GM23338 (cell line): ENCODE results near the gene VSIR. TPM values are rescaled to one million over a fixed set of nuclear protein-coding genes. Genes with fewer than 3 reads are reported as not detected.

Experiments
- ATAC-seq: fragments of 200-7000 bp; cut with Tn5 transposase; 3 replicates; pipeline ENCODE4 v1.9.1; 2020
- DNase-seq: peaks from one replicate; pipeline ENCODE4 v3.0.0-alpha.2; 2015; ENCODE audit warnings: low spot score
- H2AFZ ChIP-seq: fragments of 200-600 bp; sonication (generic); 2 replicates; pipeline ENCODE4 v1.8.0; 2016; ENCODE audit warnings: antibody characterized with exemption, mild to moderate bottlenecking, moderate library complexity
- H3F3A ChIP-seq: fragments of 200-600 bp; sonication (generic); replicated peaks from 2 replicates; pipeline ENCODE4 v1.8.0; 2017; ENCODE audit warnings: antibody characterized with exemption, mixed run types, low read depth
- H3K27ac ChIP-seq: fragments of 200-600 bp; sonication (generic); 2 replicates; pipeline ENCODE4 v1.6.1; 2016; ENCODE audit warnings: low read depth
- H3K27me3 ChIP-seq: fragments of 200-600 bp; sonication (generic); 2 replicates; pipeline ENCODE4 v1.8.0; 2016; ENCODE audit warnings: mild to moderate bottlenecking, mixed run types, moderate library complexity; ENCODE audit not compliant: insufficient read depth
- H3K36me3 ChIP-seq: fragments of 200-600 bp; sonication (generic); 2 replicates; pipeline ENCODE4 v1.8.0; 2016; ENCODE audit warnings: mild to moderate bottlenecking; ENCODE audit not compliant: insufficient read depth
- H3K4me1 ChIP-seq: fragments of 200-600 bp; sonication (generic); 2 replicates; pipeline ENCODE4 v1.8.0; 2016; ENCODE audit warnings: mild to moderate bottlenecking, moderate library complexity; ENCODE audit not compliant: insufficient read depth
- H3K4me2 ChIP-seq: fragments of 200-600 bp; sonication (generic); 2 replicates; pipeline ENCODE4 v1.7.1; 2017; ENCODE audit warnings: mixed run types
- H3K4me3 ChIP-seq: fragments of 200-600 bp; sonication (generic); 2 replicates; pipeline ENCODE4 v1.6.1; 2016; ENCODE audit warnings: mixed run types
- H3K79me2 ChIP-seq: fragments of 200-600 bp; sonication (generic); replicated peaks from 2 replicates; pipeline ENCODE4 v1.8.0; 2017; ENCODE audit warnings: mild to moderate bottlenecking; ENCODE audit not compliant: insufficient read depth
- H3K9me2 ChIP-seq: fragments of 200-600 bp; sonication (generic); 2 replicates; pipeline ENCODE4 v1.8.0; 2017; ENCODE audit not compliant: insufficient read depth
- H4K20me1 ChIP-seq: fragments of 200-600 bp; sonication (generic); replicated peaks from 2 replicates; pipeline ENCODE4 v1.8.0; 2017; ENCODE audit warnings: mild to moderate bottlenecking; ENCODE audit not compliant: insufficient read depth
- H3K27ac Mint-ChIP-seq: 2 replicates; pipeline ENCODE4 v1.8.0; 2020; ENCODE audit warnings: inconsistent platforms, mild to moderate bottlenecking, moderate library complexity, mixed read lengths
- H3K27me3 Mint-ChIP-seq: 3 replicates; pipeline ENCODE4 v1.8.0; 2022; ENCODE audit warnings: low read depth, mild to moderate bottlenecking, moderate library complexity, mixed read lengths, inconsistent platforms; ENCODE audit not compliant: insufficient read depth, poor library complexity
- H3K36me3 Mint-ChIP-seq: 3 replicates; pipeline ENCODE4 v1.8.0; 2021; ENCODE audit warnings: low read depth, mild to moderate bottlenecking, inconsistent platforms, moderate library complexity, mixed read lengths
- H3K4me1 Mint-ChIP-seq: 3 replicates; pipeline ENCODE4 v1.8.0; 2020; ENCODE audit warnings: mild to moderate bottlenecking, inconsistent platforms, mixed read lengths
- H3K4me3 Mint-ChIP-seq: 3 replicates; pipeline ENCODE4 v1.8.0; 2021; ENCODE audit warnings: moderate library complexity, mild to moderate bottlenecking, inconsistent platforms, mixed read lengths
- H3K9me3 Mint-ChIP-seq: 3 replicates; pipeline ENCODE4 v1.8.0; 2020; ENCODE audit warnings: moderate library complexity, mild to moderate bottlenecking, inconsistent platforms, mixed read lengths
- CREB1 ChIP-seq: fragments of 250-450 bp; sonication (Bioruptor Pico); IDR thresholded peaks from 2 replicates; pipeline ENCODE4 v1.5.0; 2020; ENCODE audit warnings: low read depth, mild to moderate bottlenecking, moderate library complexity
- CTCF ChIP-seq, 2 experiments: fragments of 200-600 bp in 1 of 2; sonication (generic) in 1 of 2; conservative IDR thresholded peaks; 2 replicates each; pipeline versions ENCODE4 v1.5.1 to v1.6.1; 2016 to 2017; ENCODE audit warnings: antibody characterized with exemption in 2 of 2, low read depth in 2 of 2, mild to moderate bottlenecking in 2 of 2, moderate library complexity in 1 of 2
- ETS1 ChIP-seq: IDR thresholded peaks from 2 replicates; pipeline ENCODE4 v1.6.1; 2016; ENCODE audit warnings: antibody characterized with exemption
- EZH2 ChIP-seq: fragments of 200-600 bp; sonication (generic); IDR thresholded peaks from one replicate; pipeline ENCODE4 v1.8.0; 2017; ENCODE audit warnings: antibody characterized with exemption, mild to moderate bottlenecking, low read depth; ENCODE audit not compliant: unreplicated experiment
- EZH2phosphoT487 ChIP-seq: fragments of 200-600 bp; sonication (generic); IDR thresholded peaks from one replicate; pipeline ENCODE4 v1.8.1; 2018; ENCODE audit warnings: antibody characterized with exemption; ENCODE audit not compliant: unreplicated experiment
- JUNB ChIP-seq: IDR thresholded peaks from one replicate; pipeline ENCODE4 v1.6.1; 2016; ENCODE audit warnings: antibody characterized with exemption; ENCODE audit not compliant: unreplicated experiment
- NANOG ChIP-seq: IDR thresholded peaks from 2 replicates; pipeline ENCODE4 v1.6.1; 2016; ENCODE audit warnings: antibody characterized with exemption, borderline replicate concordance
- POLR2AphosphoS5 ChIP-seq: IDR thresholded peaks from 2 replicates; pipeline ENCODE4 v1.6.1; 2016; ENCODE audit warnings: antibody characterized with exemption, low read depth
- REST ChIP-seq: IDR thresholded peaks from one replicate; pipeline ENCODE4 v1.6.1; 2018; ENCODE audit warnings: antibody characterized with exemption; ENCODE audit not compliant: unreplicated experiment
- STAT1 ChIP-seq: IDR thresholded peaks from one replicate; pipeline ENCODE4 v1.6.1; 2016; ENCODE audit warnings: antibody characterized with exemption; ENCODE audit not compliant: unreplicated experiment
- ZNF114 ChIP-seq: fragments of 250-450 bp; sonication (Bioruptor Pico); IDR thresholded peaks from 2 replicates; pipeline ENCODE4 v1.5.0; 2020; ENCODE audit warnings: mild to moderate bottlenecking, moderate library complexity
- ZNF331 ChIP-seq: fragments of 250-450 bp; sonication (Bioruptor Pico); IDR thresholded peaks from 2 replicates; pipeline ENCODE4 v1.5.0; 2020; ENCODE audit warnings: low read depth, mild to moderate bottlenecking, moderate library complexity
- ZNF462 ChIP-seq: fragments of 250-450 bp; sonication (Bioruptor Pico); IDR thresholded peaks from 2 replicates; pipeline ENCODE4 v1.5.0; 2020; ENCODE audit warnings: mild to moderate bottlenecking, moderate library complexity
- polyA plus RNA-seq: library from polyadenylated mRNA; unstranded; fragments of >200 nt; fragmentation: Nextera tagmentation; extraction: Ambion mirVana; gene quantifications from 2 replicates; pipeline ENCODE4 v1.2.1, GENCODE V29; 2016
- total RNA-seq: library from RNA; depleted of rRNA; stranded (reverse); fragments of >200 nt; shearing (Covaris generic); gene quantifications from 2 replicates; pipeline ENCODE4 v1.2.3, GENCODE V29; 2014

VSIR gene
- total and polyA plus RNA-seq, 2 experiments from 2014 or later = 0.10 to 0.74 TPM

- H3K9me3 Mint-ChIP-seq = no peaks in the 10 kb centered on the region
- TF ChIP-seq ETS1 = no peak
- TF ChIP-seq REST = no peak
- TF ChIP-seq EZH2 = no peak
- no peak for TF ChIP-seq POLR2AphosphoS5
- TF ChIP-seq EZH2phosphoT487 = no peak
- TF ChIP-seq ZNF331 (CRISPR knock-in tag) = no peak
- no peak for TF ChIP-seq CREB1
- TF ChIP-seq ZNF462 (CRISPR knock-in tag) = no peak
- no peak for TF ChIP-seq STAT1
- no peak for TF ChIP-seq ZNF114 (CRISPR knock-in tag)
- no peak for TF ChIP-seq CTCF (conservative IDR thresholded peaks at IDR 0.05; ENCODE audit: low read depth in 2 of 2)
- TF ChIP-seq JUNB = no peak
- no peak for TF ChIP-seq NANOG
- no peaks in the 10 kb centered on the region for H3K36me3 Mint-ChIP-seq
- Histone ChIP-seq H3K4me3 (no peak overlapping the region), H3K79me2 (no peaks in the 10 kb centered on the region), H3K4me2 (no peak overlapping the region), H3K9me2 (no peaks in the 10 kb centered on the region), H3K27ac (no peak overlapping the region), H3F3A (no peaks in the 10 kb centered on the region), H3K4me1 (no peaks in the 10 kb centered on the region), H3K27me3 (no peaks in the 10 kb centered on the region), H2AFZ (no peak overlapping the region), H3K36me3 (no peaks in the 10 kb centered on the region), H4K20me1 (no peaks in the 10 kb centered on the region)
- H3K4me3 Mint-ChIP-seq = no peak overlapping the region
- H3K4me1 Mint-ChIP-seq = peaks cover 9% of the 10 kb centered on the region
- no peak for ATAC-seq
- no peak overlapping the region for H3K27ac Mint-ChIP-seq
- no peak for DNase-seq
- peaks cover 24% of the 10 kb centered on the region for H3K27me3 Mint-ChIP-seq
These were observed 48.1 kb downstream of the VSIR start for GRCh38 chr10:71725249-71725648.
